ENCODE measurements around the gene S1PR1.

S1PR1 gene

GRCh38 chr1:101239095-101240040, 2.5 kb downstream of the S1PR1 start:
- peaks cover 10% of the 10 kb centered on the region for H3K4me1 ChIP-seq (ENCODE audit: insufficient read depth, low read length)
- no peak overlapping the region for H3K9ac ChIP-seq (ENCODE audit: low read length)
- peaks cover 0 to 22% of the 10 kb centered on the region in 2 donors for H3K27me3 ChIP-seq (ENCODE audit: control insufficient read depth in 1 of 2, insufficient read depth in 2 of 2, low read length in 2 of 2)
- H3K27ac ChIP-seq (ENCODE audit: low read depth, low read length) = no peak overlapping the region
- H3K4me3 ChIP-seq (ENCODE audit: low read depth in 1 of 2, low read length in 2 of 2) = peak overlapping the region in 1 of 2 donors; percentile 5
- no peaks in the 10 kb centered on the region for H3K36me3 ChIP-seq (ENCODE audit: insufficient read depth, low read length)
- no peaks in the 10 kb centered on the region for H3K9me3 ChIP-seq (ENCODE audit: low read length)

- H3K9me3 ChIP-seq (ENCODE audit: low read length) = no peaks in the 10 kb centered on the region
- H3K27ac ChIP-seq (ENCODE audit: low read depth, low read length) = no peak overlapping the region
- no peak overlapping the region for H3K4me3 ChIP-seq (ENCODE audit: low read depth in 1 of 2, low read length in 2 of 2)
- no peak overlapping the region for H3K9ac ChIP-seq (ENCODE audit: low read length)
- H3K36me3 ChIP-seq (ENCODE audit: insufficient read depth, low read length) = no peaks in the 10 kb centered on the region
- peaks cover 0 to 22% of the 10 kb centered on the region in 2 donors for H3K27me3 ChIP-seq (ENCODE audit: control insufficient read depth in 1 of 2, insufficient read depth in 2 of 2, low read length in 2 of 2)
- peaks cover 10% of the 10 kb centered on the region for H3K4me1 ChIP-seq (ENCODE audit: insufficient read depth, low read length)
These were observed 3.2 kb downstream of the S1PR1 start for GRCh38 chr1:101240041-101240430.

- Histone ChIP-seq H3K9ac (ENCODE audit: low read length) (no peak overlapping the region), H3K36me3 (ENCODE audit: insufficient read depth, low read length) (no peaks in the 10 kb centered on the region), H3K27me3 (ENCODE audit: control insufficient read depth in 1 of 2, insufficient read depth in 2 of 2, low read length in 2 of 2) (peaks cover 0 to 15% of the 10 kb centered on the region in 2 donors), H3K4me1 (ENCODE audit: insufficient read depth, low read length) (peaks cover 10% of the 10 kb centered on the region), H3K9me3 (ENCODE audit: low read length) (no peaks in the 10 kb centered on the region), H3K4me3 (ENCODE audit: low read depth in 1 of 2, low read length in 2 of 2) (no peak overlapping the region), H3K27ac (ENCODE audit: low read depth, low read length) (no peak overlapping the region)
These were observed 4.8 kb downstream of the S1PR1 start for GRCh38 chr1:101241485-101242225.

- H3K4me1 ChIP-seq (ENCODE audit: insufficient read depth, low read length) = peaks cover 6% of the 10 kb centered on the region
- H3K4me3 ChIP-seq (ENCODE audit: low read depth in 1 of 2, low read length in 2 of 2) = no peak overlapping the region
- peaks cover 0 to 6% of the 10 kb centered on the region in 2 donors for H3K27me3 ChIP-seq (ENCODE audit: control insufficient read depth in 1 of 2, insufficient read depth in 2 of 2, low read length in 2 of 2)
- H3K9ac ChIP-seq (ENCODE audit: low read length) = no peak overlapping the region
- no peaks in the 10 kb centered on the region for H3K9me3 ChIP-seq (ENCODE audit: low read length)
- no peak overlapping the region for H3K27ac ChIP-seq (ENCODE audit: low read depth, low read length)
- no peaks in the 10 kb centered on the region for H3K36me3 ChIP-seq (ENCODE audit: insufficient read depth, low read length)
These were observed 5.7 kb downstream of the S1PR1 start for GRCh38 chr1:101242324-101243050.

GRCh38 chr1:101243751-101244150, 6.9 kb downstream of the S1PR1 start:
- Histone ChIP-seq H3K9ac (ENCODE audit: low read length) (no peak overlapping the region), H3K9me3 (ENCODE audit: low read length) (no peaks in the 10 kb centered on the region), H3K4me1 (ENCODE audit: insufficient read depth, low read length) (no peaks in the 10 kb centered on the region), H3K27ac (ENCODE audit: low read depth, low read length) (no peak overlapping the region), H3K36me3 (ENCODE audit: insufficient read depth, low read length) (no peaks in the 10 kb centered on the region), H3K27me3 (ENCODE audit: control insufficient read depth in 1 of 2, insufficient read depth in 2 of 2, low read length in 2 of 2) (no peaks in the 10 kb centered on the region), H3K4me3 (ENCODE audit: low read depth in 1 of 2, low read length in 2 of 2) (no peak overlapping the region)

- Histone ChIP-seq H3K27me3 (ENCODE audit: control insufficient read depth in 1 of 2, insufficient read depth in 2 of 2, low read length in 2 of 2) (no peaks in the 10 kb centered on the region), H3K4me3 (ENCODE audit: low read depth in 1 of 2, low read length in 2 of 2) (no peak overlapping the region), H3K27ac (ENCODE audit: low read depth, low read length) (no peak overlapping the region), H3K9ac (ENCODE audit: low read length) (no peak overlapping the region), H3K9me3 (ENCODE audit: low read length) (no peaks in the 10 kb centered on the region), H3K4me1 (ENCODE audit: insufficient read depth, low read length) (no peaks in the 10 kb centered on the region), H3K36me3 (ENCODE audit: insufficient read depth, low read length) (no peaks in the 10 kb centered on the region)
These were observed 8.0 kb downstream of the S1PR1 start for GRCh38 chr1:101244842-101245241.

- no peak overlapping the region for H3K27ac ChIP-seq (ENCODE audit: low read depth, low read length)
These were observed 8.6 kb downstream of the S1PR1 start for GRCh38 chr1:101245246-101245927.

GRCh38 chr1:101247404-101248287, 10.8 kb downstream of the S1PR1 start:
- Histone ChIP-seq H3K27ac (ENCODE audit: low read depth, low read length) (no peak overlapping the region), H3K27me3 (ENCODE audit: control insufficient read depth in 1 of 2, insufficient read depth in 2 of 2, low read length in 2 of 2) (no peaks in the 10 kb centered on the region), H3K4me1 (ENCODE audit: insufficient read depth, low read length) (no peaks in the 10 kb centered on the region), H3K4me3 (ENCODE audit: low read depth in 1 of 2, low read length in 2 of 2) (no peak overlapping the region), H3K36me3 (ENCODE audit: insufficient read depth, low read length) (no peaks in the 10 kb centered on the region), H3K9ac (ENCODE audit: low read length) (no peak overlapping the region), H3K9me3 (ENCODE audit: low read length) (no peaks in the 10 kb centered on the region)

More at GRCh38 chr1:101245246-101245927, 8.6 kb downstream of the S1PR1 start:
- no peaks in the 10 kb centered on the region for H3K9me3 ChIP-seq (ENCODE audit: low read length)
- no peaks in the 10 kb centered on the region for H3K4me1 ChIP-seq (ENCODE audit: insufficient read depth, low read length)
- H3K4me3 ChIP-seq (ENCODE audit: low read depth in 1 of 2, low read length in 2 of 2) = no peak overlapping the region
- H3K9ac ChIP-seq (ENCODE audit: low read length) = no peak overlapping the region
- no peaks in the 10 kb centered on the region for H3K36me3 ChIP-seq (ENCODE audit: insufficient read depth, low read length)
- no peaks in the 10 kb centered on the region for H3K27me3 ChIP-seq (ENCODE audit: control insufficient read depth in 1 of 2, insufficient read depth in 2 of 2, low read length in 2 of 2)

- Histone ChIP-seq H3K9me3 (ENCODE audit: low read length) (no peaks in the 10 kb centered on the region), H3K4me1 (ENCODE audit: insufficient read depth, low read length) (no peaks in the 10 kb centered on the region), H3K4me3 (ENCODE audit: low read depth in 1 of 2, low read length in 2 of 2) (no peak overlapping the region), H3K27me3 (ENCODE audit: control insufficient read depth in 1 of 2, insufficient read depth in 2 of 2, low read length in 2 of 2) (no peaks in the 10 kb centered on the region), H3K36me3 (ENCODE audit: insufficient read depth, low read length) (no peaks in the 10 kb centered on the region), H3K27ac (ENCODE audit: low read depth, low read length) (no peak overlapping the region), H3K9ac (ENCODE audit: low read length) (no peak overlapping the region)
These were observed 13.4 kb downstream of the S1PR1 start for GRCh38 chr1:101250222-101250621.

- Histone ChIP-seq H3K27ac (ENCODE audit: low read depth, low read length) (no peak overlapping the region), H3K9ac (ENCODE audit: low read length) (no peak overlapping the region), H3K36me3 (ENCODE audit: insufficient read depth, low read length) (no peaks in the 10 kb centered on the region), H3K4me1 (ENCODE audit: insufficient read depth, low read length) (no peaks in the 10 kb centered on the region), H3K4me3 (ENCODE audit: low read depth in 1 of 2, low read length in 2 of 2) (no peak overlapping the region), H3K9me3 (ENCODE audit: low read length) (no peaks in the 10 kb centered on the region), H3K27me3 (ENCODE audit: control insufficient read depth in 1 of 2, insufficient read depth in 2 of 2, low read length in 2 of 2) (no peaks in the 10 kb centered on the region)
These were observed 13.9 kb downstream of the S1PR1 start for GRCh38 chr1:101250656-101251272.
